Testis (tissue), 2 donors: ENCODE results near the gene GATB.

ENCODE experiments used
- POLR2A ChIP-seq: fragments of 450-650 bp; IDR thresholded peaks from one replicate; pipeline ENCODE4 v1.6.1; 2017; ENCODE audit warnings: antibody characterized with exemption, mild to moderate bottlenecking, moderate library complexity
- TF ChIP-seq, protein P1 (sequence below), 3 experiments: fragments of 450-650 bp in 2 of 3; fragments of 200-600 bp in 1 of 3; sonication (generic) in 1 of 3; IDR thresholded peaks; one replicate each; pipeline ENCODE4 v1.5.1; 2016 to 2019; ENCODE audit warnings: antibody characterized with exemption in 3 of 3, mild to moderate bottlenecking in 2 of 3, moderate library complexity in 1 of 3

- TF ChIP-seq, protein P1, sequence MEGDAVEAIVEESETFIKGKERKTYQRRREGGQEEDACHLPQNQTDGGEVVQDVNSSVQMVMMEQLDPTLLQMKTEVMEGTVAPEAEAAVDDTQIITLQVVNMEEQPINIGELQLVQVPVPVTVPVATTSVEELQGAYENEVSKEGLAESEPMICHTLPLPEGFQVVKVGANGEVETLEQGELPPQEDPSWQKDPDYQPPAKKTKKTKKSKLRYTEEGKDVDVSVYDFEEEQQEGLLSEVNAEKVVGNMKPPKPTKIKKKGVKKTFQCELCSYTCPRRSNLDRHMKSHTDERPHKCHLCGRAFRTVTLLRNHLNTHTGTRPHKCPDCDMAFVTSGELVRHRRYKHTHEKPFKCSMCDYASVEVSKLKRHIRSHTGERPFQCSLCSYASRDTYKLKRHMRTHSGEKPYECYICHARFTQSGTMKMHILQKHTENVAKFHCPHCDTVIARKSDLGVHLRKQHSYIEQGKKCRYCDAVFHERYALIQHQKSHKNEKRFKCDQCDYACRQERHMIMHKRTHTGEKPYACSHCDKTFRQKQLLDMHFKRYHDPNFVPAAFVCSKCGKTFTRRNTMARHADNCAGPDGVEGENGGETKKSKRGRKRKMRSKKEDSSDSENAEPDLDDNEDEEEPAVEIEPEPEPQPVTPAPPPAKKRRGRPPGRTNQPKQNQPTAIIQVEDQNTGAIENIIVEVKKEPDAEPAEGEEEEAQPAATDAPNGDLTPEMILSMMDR (IDR thresholded peaks at IDR 0.05), result no peak
- no peak for TF ChIP-seq POLR2A
Measured at GRCh38 chr4:151788021-151788420, 27.2 kb upstream of the GATB start.
